A549 treated with CORT108297 at 1 μM for 4 hours (cell line): Measurements from ENCODE around the gene DTX2. TPM values are rescaled to one million over a fixed set of nuclear protein-coding genes. Genes with fewer than 3 reads are reported as not detected.

Experiments used
- total RNA-seq: library from RNA; stranded (reverse); fragments of 200-300 nt; extraction: Qiagen RNA extraction; gene quantifications from 5 replicates; pipeline ENCODE4 v1.2.3, GENCODE V29; 2022

Gene DTX2
- total RNA-seq, result 35.7 to 40.1 TPM (median 38.8 TPM) in 5 replicates

DNA sequence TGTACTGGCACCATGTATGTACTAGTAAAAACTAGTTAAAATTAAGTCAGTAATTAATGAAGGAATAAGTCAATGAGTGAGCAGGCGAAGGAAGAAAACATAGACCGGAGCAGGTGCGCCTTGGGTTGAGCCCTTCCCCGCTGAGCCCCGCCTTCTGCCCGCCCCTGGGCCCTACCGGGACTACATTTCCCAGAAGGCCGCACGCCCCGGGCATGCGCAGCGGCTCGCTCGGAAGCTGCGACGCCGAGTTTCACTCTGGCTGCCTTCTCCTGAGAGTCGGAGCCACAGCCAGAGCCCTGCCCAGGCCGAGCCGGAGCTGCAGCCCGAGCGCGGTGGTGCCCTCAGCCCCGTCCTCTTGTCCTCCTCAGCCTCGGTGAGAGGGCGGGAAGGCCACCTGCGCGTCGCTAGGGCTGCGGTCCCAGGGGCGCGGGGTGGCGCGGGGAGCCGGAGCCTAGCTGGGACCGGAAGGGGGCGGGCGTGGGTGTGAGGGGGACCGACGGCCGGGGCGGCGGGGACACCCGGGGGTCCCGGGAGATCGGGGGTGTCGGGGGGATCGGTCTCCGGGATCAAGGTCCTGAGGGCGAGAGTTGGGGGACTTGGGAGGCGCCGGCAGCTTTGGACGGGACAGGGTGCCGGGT, at the start of gene DTX2:
DTX2 (plus strand) TSS at position 246 of the 638 bp plus-strand sequence. CDS start 18,801 bp downstream, outside the sequence.

DNA sequence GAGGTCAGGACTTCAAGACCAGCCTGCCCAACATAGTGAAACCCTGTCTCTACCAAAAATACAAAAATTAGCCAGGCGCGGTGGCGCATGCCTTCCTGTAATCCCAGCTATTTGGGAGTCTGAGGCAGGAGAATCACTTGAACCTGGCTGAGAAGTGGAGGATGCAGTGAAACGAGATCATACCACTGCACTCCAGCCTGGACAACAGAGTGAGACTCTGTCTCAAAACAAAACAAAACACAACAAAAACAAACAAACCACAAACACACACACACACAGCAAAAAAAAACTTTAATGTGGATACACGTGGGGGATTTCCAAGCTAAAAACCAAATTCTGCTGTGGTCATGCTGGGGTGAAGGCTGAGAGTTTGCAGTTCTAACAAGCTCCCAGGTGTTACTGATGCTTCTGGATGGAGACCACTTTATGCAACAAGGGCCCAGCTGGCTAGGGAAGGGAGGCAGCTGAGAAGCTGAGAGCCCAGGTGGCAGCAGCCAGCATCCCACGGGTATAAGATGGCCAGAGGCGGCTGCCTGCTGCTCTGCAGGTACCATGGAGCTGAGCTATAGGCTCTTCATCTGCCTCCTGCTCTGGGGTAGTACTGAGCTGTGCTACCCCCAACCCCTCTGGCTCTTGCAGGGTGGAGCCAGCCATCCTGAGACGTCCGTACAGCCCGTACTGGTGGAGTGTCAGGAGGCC, 36.9 kb upstream of the DTX2 start, which contains the start of gene ZP3:
ZP3 (plus strand) TSS at position 538 of the 699 bp plus-strand sequence; CDS start at position 553, 15 bp downstream.

GRCh38 chr7:76509931-76510877, 48.7 kb downstream of the DTX2 start, which contains the start of gene UPK3B:
Gene UPK3B (plus strand): TSS chr7:76510552. CDS start chr7:76510653, 101 bp downstream.

GRCh38 chr7:76543197-76543596, 81.7 kb downstream of the DTX2 start, which contains the start of gene SPDYE16:
Gene SPDYE16 (minus strand): TSS chr7:76543297. CDS start chr7:76541459, 1,838 bp downstream.

Other genes starting within 250 kb of the DTX2 start
- 771 to 1,221 TPM (median 1,161 TPM) in 5 replicates for gene HSPB1, start 159.0 kb upstream of the DTX2 start, total RNA-seq
- gene YWHAG, start 102.7 kb upstream of the DTX2 start, total RNA-seq, result 213 to 242 TPM (median 226 TPM) in 5 replicates
- 0.88 to 1.5 TPM (median 1.1 TPM) in 5 replicates for gene SSC4D, start 52.0 kb upstream of the DTX2 start, total RNA-seq
- 16.6 to 21.8 TPM (median 19.3 TPM) in 5 replicates for gene ZP3, start 36.8 kb upstream of the DTX2 start, total RNA-seq
- gene UPK3B, start 48.8 kb downstream of the DTX2 start, total RNA-seq, result 10.2 to 19.3 TPM (median 18.6 TPM) in 5 replicates
- gene SPDYE16, start 81.6 kb downstream of the DTX2 start, total RNA-seq, result 0.03 to 0.14 TPM (median 0.05 TPM) in 3 of 5 replicates, not detected in the others
- gene POMZP3, start 165.6 kb downstream of the DTX2 start, total RNA-seq, result 21.5 to 25.9 TPM (median 23.8 TPM) in 5 replicates